Parathyroid adenoma (tissue), 2 donors: ENCODE data around the gene HIF1A.

Source experiments
- H2AFZ ChIP-seq: fragments of 300-600 bp; sonication (generic); one replicate; pipeline ENCODE4 v1.7.0; 2017; ENCODE audit warnings: antibody characterized with exemption, mild to moderate bottlenecking
- H3K27ac ChIP-seq: fragments of 300-600 bp; sonication (generic); one replicate; pipeline ENCODE4 v1.7.0; 2017
- H3K27me3 ChIP-seq: fragments of 300-600 bp; sonication (generic); one replicate; pipeline ENCODE4 v1.7.0; 2017; ENCODE audit warnings: low read length; ENCODE audit not compliant: control insufficient read depth, insufficient read depth
- H3K36me3 ChIP-seq: fragments of 300-600 bp; sonication (generic); one replicate; pipeline ENCODE4 v1.7.0; 2017; ENCODE audit warnings: low read length; ENCODE audit not compliant: control insufficient read depth, insufficient read depth
- H3K4me1 ChIP-seq: fragments of 300-600 bp; sonication (generic); one replicate; pipeline ENCODE4 v1.7.0; 2017; ENCODE audit warnings: control low read depth
- H3K4me2 ChIP-seq: fragments of 300-600 bp; sonication (generic); one replicate; pipeline ENCODE4 v1.7.0; 2017; ENCODE audit warnings: low read length
- H3K4me3 ChIP-seq: fragments of 300-600 bp; sonication (generic); one replicate; pipeline ENCODE4 v1.7.0; 2017; ENCODE audit warnings: low read depth, low read length
- H3K79me2 ChIP-seq: fragments of 300-600 bp; sonication (generic); one replicate; pipeline ENCODE4 v1.7.0; 2017; ENCODE audit warnings: control low read depth
- H3K9ac ChIP-seq: fragments of 300-600 bp; sonication (generic); one replicate; pipeline ENCODE4 v1.7.0; 2017; ENCODE audit warnings: mild to moderate bottlenecking
- H3K9me3 ChIP-seq: fragments of 300-600 bp; sonication (generic); one replicate; pipeline ENCODE4 v1.7.0; 2017; ENCODE audit warnings: low read length; ENCODE audit not compliant: control insufficient read depth
- TF ChIP-seq, protein P1 (sequence below): fragments of 300-600 bp; sonication (generic); IDR thresholded peaks from one replicate; pipeline ENCODE4 v1.7.0; 2017; ENCODE audit warnings: antibody characterized with exemption, mild to moderate bottlenecking
- donor health status: primary hyperparathyroidism.

The HIF1A gene

GRCh38 chr14:61769893-61770292, 74.6 kb downstream of the HIF1A start:
- no peaks in the 10 kb centered on the region for H3K27me3 ChIP-seq
- H3K9ac ChIP-seq = no peak overlapping the region
- TF ChIP-seq, protein P1, sequence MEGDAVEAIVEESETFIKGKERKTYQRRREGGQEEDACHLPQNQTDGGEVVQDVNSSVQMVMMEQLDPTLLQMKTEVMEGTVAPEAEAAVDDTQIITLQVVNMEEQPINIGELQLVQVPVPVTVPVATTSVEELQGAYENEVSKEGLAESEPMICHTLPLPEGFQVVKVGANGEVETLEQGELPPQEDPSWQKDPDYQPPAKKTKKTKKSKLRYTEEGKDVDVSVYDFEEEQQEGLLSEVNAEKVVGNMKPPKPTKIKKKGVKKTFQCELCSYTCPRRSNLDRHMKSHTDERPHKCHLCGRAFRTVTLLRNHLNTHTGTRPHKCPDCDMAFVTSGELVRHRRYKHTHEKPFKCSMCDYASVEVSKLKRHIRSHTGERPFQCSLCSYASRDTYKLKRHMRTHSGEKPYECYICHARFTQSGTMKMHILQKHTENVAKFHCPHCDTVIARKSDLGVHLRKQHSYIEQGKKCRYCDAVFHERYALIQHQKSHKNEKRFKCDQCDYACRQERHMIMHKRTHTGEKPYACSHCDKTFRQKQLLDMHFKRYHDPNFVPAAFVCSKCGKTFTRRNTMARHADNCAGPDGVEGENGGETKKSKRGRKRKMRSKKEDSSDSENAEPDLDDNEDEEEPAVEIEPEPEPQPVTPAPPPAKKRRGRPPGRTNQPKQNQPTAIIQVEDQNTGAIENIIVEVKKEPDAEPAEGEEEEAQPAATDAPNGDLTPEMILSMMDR = no peak
- H3K27ac ChIP-seq = no peak overlapping the region
- peaks cover 10% of the 10 kb centered on the region for H3K79me2 ChIP-seq
- H3K4me3 ChIP-seq = no peak overlapping the region
- no peak overlapping the region for H2AFZ ChIP-seq
- no peak overlapping the region for H3K4me2 ChIP-seq
- H3K36me3 ChIP-seq = no peaks in the 10 kb centered on the region
- H3K9me3 ChIP-seq = no peaks in the 10 kb centered on the region
- H3K4me1 ChIP-seq = peaks cover 10% of the 10 kb centered on the region

DNA sequence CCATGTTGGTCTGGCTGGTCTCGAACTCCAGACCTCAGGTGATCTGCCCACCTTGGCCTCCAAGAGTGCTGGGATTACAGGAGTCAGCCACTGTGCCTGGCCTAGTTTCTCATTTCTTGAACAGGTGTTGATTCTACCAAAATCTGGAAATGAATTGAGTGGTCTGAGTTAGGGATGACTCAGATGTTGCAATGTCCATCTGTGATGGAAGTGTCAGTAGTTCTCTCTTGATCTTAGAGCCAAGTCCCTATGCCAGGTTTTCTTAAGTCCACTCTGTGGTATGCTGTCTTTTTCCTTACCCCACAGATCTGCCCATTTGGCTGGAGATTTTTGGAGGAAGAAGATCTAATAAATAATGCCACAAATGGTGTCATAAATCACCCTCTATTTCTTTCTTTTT, 79.5 kb downstream of the HIF1A start:
- Histone ChIP-seq H3K36me3 (peaks cover 2% of the 10 kb centered on the region), H3K4me1 (peaks cover 6% of the 10 kb centered on the region)

GRCh38 chr14:61780125-61780524, 84.8 kb downstream of the HIF1A start:
- H3K79me2 ChIP-seq = no peaks in the 10 kb centered on the region
- no peaks in the 10 kb centered on the region for H3K27me3 ChIP-seq
- peaks cover 6% of the 10 kb centered on the region for H3K4me1 ChIP-seq
- H3K36me3 ChIP-seq = peaks cover 2% of the 10 kb centered on the region
- H3K4me3 ChIP-seq = no peak overlapping the region
- no peak overlapping the region for H3K27ac ChIP-seq
- H3K4me2 ChIP-seq = no peak overlapping the region
- no peaks in the 10 kb centered on the region for H3K9me3 ChIP-seq
- no peak overlapping the region for H3K9ac ChIP-seq
- no peak overlapping the region for H2AFZ ChIP-seq
- TF ChIP-seq, protein P1 = no peak

More for the DNA sequence above, 79.5 kb downstream of the HIF1A start:
- no peak overlapping the region for H3K4me2 ChIP-seq
- no peak overlapping the region for H2AFZ ChIP-seq
- peaks cover 2% of the 10 kb centered on the region for H3K79me2 ChIP-seq
- H3K4me3 ChIP-seq = no peak overlapping the region
- no peak overlapping the region for H3K9ac ChIP-seq
- no peak overlapping the region for H3K27ac ChIP-seq
- H3K27me3 ChIP-seq = no peaks in the 10 kb centered on the region
- H3K9me3 ChIP-seq = no peaks in the 10 kb centered on the region
- TF ChIP-seq, protein P1 = no peak

- no peaks in the 10 kb centered on the region for H3K9me3 ChIP-seq
- TF ChIP-seq, protein P1 = no peak
- no peak overlapping the region for H3K4me3 ChIP-seq
- no peaks in the 10 kb centered on the region for H3K79me2 ChIP-seq
- H3K4me2 ChIP-seq = no peak overlapping the region
- H3K27me3 ChIP-seq = no peaks in the 10 kb centered on the region
- no peaks in the 10 kb centered on the region for H3K36me3 ChIP-seq
- peaks cover 3% of the 10 kb centered on the region for H3K4me1 ChIP-seq
- H2AFZ ChIP-seq = no peak overlapping the region
- no peak overlapping the region for H3K9ac ChIP-seq
- H3K27ac ChIP-seq = no peak overlapping the region
These were observed 102.0 kb downstream of the HIF1A start for GRCh38 chr14:61797309-61797708.
